SK-N-SH treated with all-trans-retinoic acid at 6 μM for 48 hours (cell line): ENCODE data around the gene RBM22.
A peak's percentile ranks its signal among the peaks of the same experiment; 100 is the strongest.

Source experiments
- ATAC-seq: fragments of 200-7000 bp; cut with Tn5 transposase; 3 replicates; pipeline ENCODE4 v1.9.1; 2020; ENCODE audit warnings: mild to moderate bottlenecking, moderate library complexity
- ARNTL ChIP-seq: fragments of 450-650 bp; formaldehyde crosslinking; IDR thresholded peaks from 2 replicates; pipeline ENCODE4 v1.5.0; 2020; ENCODE audit warnings: low read depth, mild to moderate bottlenecking, moderate library complexity, borderline replicate concordance
- BACH2 ChIP-seq: fragments of 250-450 bp; sonication (Bioruptor Pico); IDR thresholded peaks from 2 replicates; pipeline ENCODE4 v1.9.0; 2021; ENCODE audit warnings: mild to moderate bottlenecking, borderline replicate concordance
- CSDC2 ChIP-seq: fragments of 250-450 bp; sonication (Bioruptor Pico); IDR thresholded peaks from 2 replicates; pipeline ENCODE4 v1.5.0; 2020; ENCODE audit warnings: mild to moderate bottlenecking, moderate library complexity
- CSRNP3 ChIP-seq: fragments of 250-450 bp; sonication (Bioruptor Pico); IDR thresholded peaks from 2 replicates; pipeline ENCODE4 v1.5.1; 2021; ENCODE audit warnings: mild to moderate bottlenecking, moderate library complexity
- ESRRG ChIP-seq: fragments of 250-450 bp; sonication (Bioruptor Pico); IDR thresholded peaks from 2 replicates; pipeline ENCODE4 v1.6.1; 2021; ENCODE audit warnings: mild to moderate bottlenecking
- OSR1 ChIP-seq: fragments of 250-450 bp; sonication (Bioruptor Pico); IDR thresholded peaks from 2 replicates; pipeline ENCODE4 v1.8.0; 2022; ENCODE audit warnings: moderate library complexity, mild to moderate bottlenecking, inconsistent platforms
- PATZ1 ChIP-seq: fragments of 250-450 bp; sonication (Bioruptor Pico); IDR thresholded peaks from 2 replicates; pipeline ENCODE4 v1.8.0; 2020; ENCODE audit warnings: mild to moderate bottlenecking, moderate library complexity, borderline replicate concordance
- PPARA ChIP-seq: fragments of 250-450 bp; sonication (Bioruptor Pico); IDR thresholded peaks from 2 replicates; pipeline ENCODE4 v1.5.0; 2020; ENCODE audit warnings: mild to moderate bottlenecking, borderline replicate concordance
- RARB ChIP-seq: fragments of 250-450 bp; sonication (Bioruptor Pico); IDR thresholded peaks from 2 replicates; pipeline ENCODE4 v1.8.0; 2021; ENCODE audit warnings: mild to moderate bottlenecking, moderate library complexity
- SNAI2 ChIP-seq: fragments of 250-450 bp; sonication (Bioruptor Pico); IDR thresholded peaks from 2 replicates; pipeline ENCODE4 v1.5.0; 2020; ENCODE audit warnings: mild to moderate bottlenecking, moderate library complexity
- TOX ChIP-seq: fragments of 250-450 bp; sonication (Bioruptor Pico); IDR thresholded peaks from 2 replicates; pipeline ENCODE4 v1.8.0; 2021; ENCODE audit warnings: mild to moderate bottlenecking, moderate library complexity, borderline replicate concordance
- TSHZ2 ChIP-seq: fragments of 250-450 bp; sonication (Bioruptor Pico); IDR thresholded peaks from 2 replicates; pipeline ENCODE4 v1.5.0; 2020; ENCODE audit warnings: mild to moderate bottlenecking, moderate library complexity
- ZC3H10 ChIP-seq: fragments of 250-450 bp; sonication (Bioruptor Pico); IDR thresholded peaks from 2 replicates; pipeline ENCODE4 v1.5.1; 2021; ENCODE audit warnings: mild to moderate bottlenecking, moderate library complexity
- ZFP3 ChIP-seq: fragments of 250-450 bp; sonication (Bioruptor Pico); IDR thresholded peaks from 2 replicates; pipeline ENCODE4 v1.5.0; 2020; ENCODE audit warnings: mild to moderate bottlenecking, moderate library complexity
- ZFP30 ChIP-seq: fragments of 450-650 bp; formaldehyde crosslinking; IDR thresholded peaks from 2 replicates; pipeline ENCODE4 v1.5.0; 2022; ENCODE audit warnings: mild to moderate bottlenecking, moderate library complexity
- ZNF565 ChIP-seq: fragments of 450-650 bp; formaldehyde crosslinking; conservative IDR thresholded peaks from 2 replicates; pipeline ENCODE4 v1.5.0; 2020; ENCODE audit warnings: low read depth, mild to moderate bottlenecking, moderate library complexity
- ZNF70 ChIP-seq: fragments of 450-650 bp; formaldehyde crosslinking; IDR thresholded peaks from 2 replicates; pipeline ENCODE4 v1.5.0; 2020; ENCODE audit warnings: mild to moderate bottlenecking, moderate library complexity

RBM22 gene

GRCh38 chr5:150723845-150724244 is 23.0 kb upstream of the RBM22 start:
- no peak for TF ChIP-seq PATZ1
- TF ChIP-seq ARNTL (CRISPR knock-in tag) = no peak
- no peak for TF ChIP-seq TOX (CRISPR knock-in tag)
- no peak for TF ChIP-seq TSHZ2 (CRISPR knock-in tag)
- no peak for TF ChIP-seq ZC3H10 (CRISPR knock-in tag)
- TF ChIP-seq ZFP30 (CRISPR knock-in tag) = no peak
- no peak for TF ChIP-seq SNAI2 (CRISPR knock-in tag)
- no peak for TF ChIP-seq BACH2 (CRISPR knock-in tag)
- ATAC-seq = no peak

GRCh38 chr5:150710165-150710564 is 9.3 kb upstream of the RBM22 start:
- TF ChIP-seq TSHZ2 (CRISPR knock-in tag) = no peak
- no peak for TF ChIP-seq CSDC2 (CRISPR knock-in tag)
- ATAC-seq = no peak

- no peak for ATAC-seq
- no peak for TF ChIP-seq ARNTL (CRISPR knock-in tag)
- TF ChIP-seq OSR1 = no peak
- TF ChIP-seq RARB (CRISPR knock-in tag) = no peak
- no peak for TF ChIP-seq CSDC2 (CRISPR knock-in tag)
- TF ChIP-seq, all 23 proteins: peak for 0
Measured at GRCh38 chr5:150706776-150707390, 6.0 kb upstream of the RBM22 start.

- no peak for ATAC-seq
- TF ChIP-seq ESRRG = no peak
- no peak for TF ChIP-seq PPARA
- TF ChIP-seq ZNF70 (CRISPR knock-in tag) = no peak
- TF ChIP-seq ARNTL (CRISPR knock-in tag) = no peak
- TF ChIP-seq, all 23 proteins: peak for 0
Measured at GRCh38 chr5:150703762-150704161, 2.9 kb upstream of the RBM22 start.

GRCh38 chr5:150700246-150700593 is 642 bp downstream of the RBM22 start:
- TF ChIP-seq CSDC2 (CRISPR knock-in tag) (no peak), ZC3H10 (CRISPR knock-in tag) (no peak), ESRRG (no peak), TOX (CRISPR knock-in tag) (no peak), SNAI2 (CRISPR knock-in tag) (no peak), OSR1 (no peak), ZNF565 (CRISPR knock-in tag) (no peak)
- peak; percentile 5 for ATAC-seq

- peak; percentile 86 for ATAC-seq
- TF ChIP-seq ZFP30 (CRISPR knock-in tag) (no peak), RARB (CRISPR knock-in tag) (no peak), PATZ1 (peak; percentile 83), CSRNP3 (CRISPR knock-in tag) (peak; percentile 69; the same call in 1 of the 2 replicates), TSHZ2 (CRISPR knock-in tag) (no peak), ZFP3 (peak; percentile 77)
Measured at GRCh38 chr5:150694612-150695011, 6.2 kb downstream of the RBM22 start.
